Neural progenitor cell (in vitro differentiated cells): ENCODE results near the gene UPK1A.

Experiments used
- CTCF ChIP-seq: fragments of 200-600 bp; sonication (generic); IDR thresholded peaks from 2 replicates; pipeline ENCODE4 v1.5.1; 2017; ENCODE audit warnings: antibody characterized with exemption, mild to moderate bottlenecking
- EZH2 ChIP-seq: fragments of 200-600 bp; sonication (generic); IDR thresholded peaks from 2 replicates; pipeline ENCODE4 v1.6.1; 2017; ENCODE audit warnings: antibody characterized with exemption, mild to moderate bottlenecking, moderate library complexity
- EZH2phosphoT487 ChIP-seq: fragments of 200-600 bp; sonication (generic); IDR thresholded peaks from 2 replicates; pipeline ENCODE4 v1.6.1; 2017; ENCODE audit warnings: antibody characterized with exemption

GRCh38 chr19:35723671-35724070 is 57.4 kb downstream of the UPK1A start:
- TF ChIP-seq CTCF (no peak), EZH2 (no peak), EZH2phosphoT487 (no peak)
